Karpas-422 (cell line): ENCODE measurements around the gene ZNF592. TPM values are rescaled to one million over a fixed set of nuclear protein-coding genes. Genes with fewer than 3 reads are reported as not detected.

ENCODE experiments used
- DNase-seq: peaks from one replicate; pipeline ENCODE4 v3.0.0-alpha.2; 2015
- H2AFZ ChIP-seq: fragments of 200-600 bp; sonication (generic); 2 replicates; pipeline ENCODE4 v1.6.1; 2014; ENCODE audit warnings: antibody characterized with exemption, low read length, mixed read lengths
- H3K27ac ChIP-seq: fragments of 200-600 bp; sonication (generic); 2 replicates; pipeline ENCODE4 v1.5.1; 2014; ENCODE audit warnings: mild to moderate bottlenecking, low read length, moderate library complexity
- H3K27me3 ChIP-seq: fragments of 200-600 bp; sonication (generic); 2 replicates; pipeline ENCODE4 v1.6.1; 2014; ENCODE audit warnings: low read length, mixed read lengths
- H3K36me3 ChIP-seq: fragments of 200-600 bp; sonication (generic); 2 replicates; pipeline ENCODE4 v1.6.1; 2014; ENCODE audit warnings: low read length, mixed read lengths; ENCODE audit not compliant: insufficient read depth
- H3K4me1 ChIP-seq: fragments of 200-600 bp; sonication (generic); 2 replicates; pipeline ENCODE4 v1.6.1; 2014; ENCODE audit warnings: mild to moderate bottlenecking, low read length, mixed read lengths
- H3K4me2 ChIP-seq: fragments of 200-600 bp; sonication (generic); 2 replicates; pipeline ENCODE4 v1.6.1; 2014; ENCODE audit warnings: low read length, low read depth, mild to moderate bottlenecking; ENCODE audit not compliant: poor library complexity, severe bottlenecking
- H3K4me3 ChIP-seq: fragments of 200-600 bp; sonication (generic); 2 replicates; pipeline ENCODE4 v1.5.1; 2014; ENCODE audit warnings: mild to moderate bottlenecking, antibody characterized with exemption, low read length, mixed read lengths
- H3K79me2 ChIP-seq: fragments of 200-600 bp; sonication (generic); 2 replicates; pipeline ENCODE4 v1.6.1; 2014; ENCODE audit warnings: mild to moderate bottlenecking, low read length, mixed read lengths
- H3K9ac ChIP-seq: fragments of 200-600 bp; sonication (generic); 2 replicates; pipeline ENCODE4 v1.6.0; 2014; ENCODE audit warnings: low read length
- H3K9me2 ChIP-seq: fragments of 200-600 bp; sonication (generic), shearing (Covaris generic); replicated peaks from 2 replicates; pipeline ENCODE4 v1.6.0; 2014; ENCODE audit warnings: mild to moderate bottlenecking, low read length, moderate library complexity; ENCODE audit not compliant: insufficient read depth
- H3K9me3 ChIP-seq: fragments of 300-700, 200-600 bp; sonication (generic); 2 replicates; pipeline ENCODE4 v1.6.1; 2014; ENCODE audit warnings: low read length, mixed read lengths
- H4K20me1 ChIP-seq: fragments of 200-600 bp; sonication (generic); 2 replicates; pipeline ENCODE4 v1.6.1; 2014; ENCODE audit warnings: mild to moderate bottlenecking, antibody characterized with exemption, low read length, low read depth; ENCODE audit not compliant: insufficient read depth
- small RNA-seq: library from RNA; depleted of rRNA; stranded (forward); fragments of <200 nt; gene quantifications from one replicate; pipeline ENCODE3, GENCODE V24; 2014
- total RNA-seq: library from RNA; depleted of rRNA; stranded (reverse); fragments of >200 nt; shearing (Covaris generic); gene quantifications from 2 replicates; pipeline ENCODE4 v1.2.3, GENCODE V29; 2014; ENCODE audit warnings: low replicate concordance; rRNA removed

Gene ZNF592
- total RNA-seq, 1 experiment from 2014 or later = 15.5 TPM

DNA sequence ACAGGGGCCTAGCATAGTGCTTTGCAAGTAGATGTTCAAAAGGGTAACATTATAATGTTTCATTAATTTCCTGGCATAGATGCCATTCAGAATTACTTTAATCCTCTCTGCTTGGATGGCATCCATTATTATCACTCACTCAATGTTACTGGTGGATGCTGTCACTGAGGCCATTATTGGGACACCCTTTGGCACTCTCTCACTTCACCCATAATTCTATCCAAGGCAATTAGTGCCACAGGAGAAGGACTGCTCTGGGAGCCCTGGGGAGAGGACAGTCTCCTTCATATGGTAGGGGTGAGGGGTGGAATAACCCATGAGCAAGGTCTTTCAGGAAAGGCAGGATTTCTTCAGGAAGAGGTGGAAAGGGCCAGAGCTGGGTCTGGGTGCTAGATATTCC lies 107.4 kb downstream of the ZNF592 start:
- H3K36me3 ChIP-seq = no peaks in the 10 kb centered on the region
- H3K9ac ChIP-seq = no peak overlapping the region
- H4K20me1 ChIP-seq = no peaks in the 10 kb centered on the region
- no peak overlapping the region for H3K27ac ChIP-seq
- H3K4me1 ChIP-seq = no peaks in the 10 kb centered on the region
- H3K9me2 ChIP-seq = no peaks in the 10 kb centered on the region
- no peaks in the 10 kb centered on the region for H3K79me2 ChIP-seq
- no peaks in the 10 kb centered on the region for H3K27me3 ChIP-seq
- H3K4me3 ChIP-seq = no peak overlapping the region
- no peak overlapping the region for H2AFZ ChIP-seq
- DNase-seq = no peak
- H3K9me3 ChIP-seq = no peaks in the 10 kb centered on the region
- no peak overlapping the region for H3K4me2 ChIP-seq

Small RNAs within 50 kb of the gene (small RNA-seq; reads per million reads assigned to genes)
- gene RF00402 = not detected

Other genes starting within 250 kb of the ZNF592 start
- gene ZSCAN2, start 147.6 kb upstream of the ZNF592 start, total RNA-seq = 21.8 and 27.2 TPM in 2 replicates
- gene WDR73, start 94.3 kb upstream of the ZNF592 start, total RNA-seq = 35.7 and 36.1 TPM in 2 replicates
- 15.1 and 17.2 TPM in 2 replicates for gene NMB, start 90.4 kb upstream of the ZNF592 start, total RNA-seq
- 82.3 and 116 TPM in 2 replicates for gene SEC11A, start 32.5 kb upstream of the ZNF592 start, total RNA-seq
- under 0.01 and 0.07 TPM in 2 replicates for gene ALPK3, start 68.8 kb downstream of the ZNF592 start, total RNA-seq
- not detected in 2 replicates for gene SLC28A1, start 136.1 kb downstream of the ZNF592 start, total RNA-seq
- 3.4 and 7.2 TPM in 2 replicates for gene PDE8A, start 233.3 kb downstream of the ZNF592 start, total RNA-seq